Stomach (tissue), 4 donors: Measurements from ENCODE around the gene RMDN3.

ENCODE experiments used
- CTCF ChIP-seq, 7 experiments: fragments of 450-650 bp in 4 of 7; fragments of 200-600 bp in 3 of 7; sonication (generic) in 3 of 7; IDR thresholded peaks; one replicate each; pipeline ENCODE4 v1.5.1; 2016 to 2019; ENCODE audit warnings: antibody characterized with exemption in 7 of 7, control low read depth in 2 of 7, mild to moderate bottlenecking in 1 of 7
- EP300 ChIP-seq: sonication (generic); formaldehyde crosslinking; IDR thresholded peaks from one replicate; pipeline ENCODE4 v1.6.1; 2017; ENCODE audit warnings: antibody characterized with exemption
- POLR2A ChIP-seq, 4 donors: fragments of 450-650 bp; IDR thresholded peaks; one replicate each; pipeline ENCODE4 v1.6.1; 2016; ENCODE audit warnings: antibody characterized with exemption in 4 of 4, control low read depth in 2 of 4, mild to moderate bottlenecking in 1 of 4, moderate library complexity in 1 of 4
- POLR2AphosphoS5 ChIP-seq, 3 donors: sonication (generic); formaldehyde crosslinking; IDR thresholded peaks; one replicate each; pipeline ENCODE4 v1.6.1; 2016; ENCODE audit warnings: antibody characterized with exemption in 3 of 3

GRCh38 chr15:40694688-40695468 is 60.2 kb downstream of the RMDN3 start, which contains the start of gene RAD51:
- TF ChIP-seq CTCF (IDR thresholded peaks at IDR 0.05) (no peak), POLR2AphosphoS5 (IDR thresholded peaks at IDR 0.05) (peak; percentile 49 to 94 (median 91)), POLR2A (IDR thresholded peaks at IDR 0.05) (peak in 2 of 4 donors; percentile 19 to 31), EP300 (no peak)
